HUES48 (cell line): ENCODE data around the gene SRGAP2B.
"Not testable (repeated sequence)": the region's sequence is repeated elsewhere in the genome, so short reads cannot be mapped to it uniquely, and the experiment has no call there.

Experiments used
- H3K27ac ChIP-seq: one replicate; pipeline ENCODE4 v1.7.0; 2013; ENCODE audit warnings: low read depth, low read length, inconsistent platforms
- H3K27me3 ChIP-seq: 2 replicates; pipeline ENCODE4 v1.6.1; 2013; ENCODE audit warnings: mild to moderate bottlenecking, low read length; ENCODE audit not compliant: control insufficient read depth, insufficient read depth
- H3K36me3 ChIP-seq: 2 replicates; pipeline ENCODE4 v1.6.1; 2013; ENCODE audit warnings: low read length; ENCODE audit not compliant: control insufficient read depth, insufficient read depth
- H3K4me1 ChIP-seq: 2 replicates; pipeline ENCODE4 v1.6.1; 2013; ENCODE audit warnings: mild to moderate bottlenecking, low read length; ENCODE audit not compliant: control insufficient read depth, insufficient read depth
- H3K4me3 ChIP-seq: 2 replicates; pipeline ENCODE4 v1.5.1; 2013; ENCODE audit warnings: mild to moderate bottlenecking, low read depth, low read length
- H3K9ac ChIP-seq: 2 replicates; pipeline ENCODE4 v1.6.1; 2013; ENCODE audit warnings: mild to moderate bottlenecking, low read depth, low read length, moderate library complexity
- H3K9me3 ChIP-seq: 2 replicates; pipeline ENCODE4 v1.6.1; 2013; ENCODE audit warnings: low read length; ENCODE audit not compliant: control insufficient read depth, insufficient read depth

The SRGAP2B gene

GRCh38 chr1:145080193-145080592 is 14.9 kb downstream of the SRGAP2B start:
- H3K4me1 ChIP-seq, H3K9me3 ChIP-seq, H3K9ac ChIP-seq, H3K36me3 ChIP-seq, H3K27ac ChIP-seq, H3K27me3 ChIP-seq, H3K4me3 ChIP-seq: not testable (repeated sequence)

- H3K36me3 ChIP-seq, H3K4me3 ChIP-seq, H3K9me3 ChIP-seq, H3K27ac ChIP-seq, H3K4me1 ChIP-seq, H3K27me3 ChIP-seq, H3K9ac ChIP-seq: not testable (repeated sequence)
Measured at GRCh38 chr1:145079737-145080136, 15.4 kb downstream of the SRGAP2B start.

- not testable (repeated sequence) for H3K36me3 ChIP-seq, H3K27me3 ChIP-seq
Measured at GRCh38 chr1:145078787-145079370, 16.2 kb downstream of the SRGAP2B start.

DNA sequence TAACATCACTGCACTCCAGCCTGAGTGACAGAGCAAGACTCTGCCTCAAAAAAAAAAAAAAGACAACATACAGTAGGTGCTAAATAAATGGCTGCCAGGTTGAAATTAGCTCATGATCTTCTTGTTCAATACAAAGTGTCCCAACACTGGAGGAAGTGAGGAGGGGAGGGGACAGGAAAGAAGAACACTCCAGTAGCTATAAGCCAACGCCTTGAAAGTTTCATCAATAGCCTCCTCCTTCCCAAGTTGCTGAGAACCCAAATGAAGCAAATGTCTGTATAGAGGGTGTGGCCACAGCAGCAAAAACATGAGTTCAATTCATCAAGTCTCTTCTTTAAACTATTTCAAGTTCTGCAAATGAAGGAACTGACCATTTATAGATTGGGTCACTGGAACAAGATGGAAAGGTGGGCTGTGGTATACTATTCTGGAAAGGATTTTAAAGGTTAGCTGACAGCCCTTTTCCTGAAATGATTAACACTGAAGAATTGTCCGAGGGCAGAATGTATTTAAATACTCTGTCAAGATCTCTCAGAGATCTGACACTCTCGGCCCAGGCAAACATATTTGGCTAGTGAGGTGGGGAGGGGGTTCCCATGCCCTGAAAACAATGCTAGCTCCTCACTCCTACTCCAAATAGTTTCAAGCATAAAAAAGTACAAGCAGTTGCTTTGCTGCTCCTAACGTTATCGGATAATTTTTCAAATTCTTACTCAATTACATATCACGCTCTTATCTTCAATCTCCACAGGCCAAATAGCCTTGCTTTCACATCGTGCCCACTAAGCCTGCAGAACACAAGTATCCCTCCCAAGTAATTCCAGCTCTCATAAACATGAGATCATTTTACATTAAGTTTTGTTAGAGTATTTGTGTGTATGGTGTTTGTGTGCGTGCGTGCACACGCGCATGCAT is 17.0 kb downstream of the SRGAP2B start:
- not testable (repeated sequence) for H3K36me3 ChIP-seq, H3K4me1 ChIP-seq, H3K4me3 ChIP-seq, H3K9me3 ChIP-seq, H3K9ac ChIP-seq, H3K27ac ChIP-seq, H3K27me3 ChIP-seq

More at GRCh38 chr1:145078787-145079370, 16.2 kb downstream of the SRGAP2B start:
- not testable (repeated sequence) for H3K9ac ChIP-seq, H3K27ac ChIP-seq, H3K4me3 ChIP-seq, H3K4me1 ChIP-seq, H3K9me3 ChIP-seq

- H3K4me3 ChIP-seq, H3K9me3 ChIP-seq, H3K27ac ChIP-seq, H3K9ac ChIP-seq, H3K4me1 ChIP-seq, H3K27me3 ChIP-seq, H3K36me3 ChIP-seq: not testable (repeated sequence)
Measured at GRCh38 chr1:145076877-145077276, 18.3 kb downstream of the SRGAP2B start.

DNA sequence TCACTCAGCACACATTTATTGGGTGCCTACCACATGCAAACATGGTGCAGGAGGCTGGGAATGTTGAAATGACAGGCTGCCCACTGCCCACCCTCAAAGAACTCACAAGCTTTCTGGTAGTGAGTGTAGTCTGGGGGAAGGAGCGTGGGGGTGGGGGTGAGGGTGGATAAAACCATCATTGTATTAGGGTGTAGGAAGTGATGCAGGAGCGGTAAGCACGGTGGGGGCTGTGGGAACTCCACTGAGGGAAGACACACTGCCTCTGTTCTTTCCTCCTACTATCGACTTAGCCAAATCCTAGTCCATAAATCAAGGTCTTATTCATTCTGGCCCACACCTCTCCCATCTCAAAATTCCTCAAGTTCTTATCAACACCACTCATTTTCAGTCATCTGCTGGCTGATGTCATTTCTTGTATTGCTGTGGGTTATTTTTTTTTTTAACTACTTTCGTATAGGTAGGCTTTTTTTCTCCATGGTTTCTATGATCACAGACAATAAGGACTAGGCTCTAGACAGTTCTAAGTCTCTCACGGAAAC is 21.0 kb downstream of the SRGAP2B start:
- H3K4me3 ChIP-seq, H3K9me3 ChIP-seq, H3K36me3 ChIP-seq, H3K27ac ChIP-seq, H3K27me3 ChIP-seq, H3K4me1 ChIP-seq, H3K9ac ChIP-seq: not testable (repeated sequence)

GRCh38 chr1:145071569-145071968 is 23.6 kb downstream of the SRGAP2B start:
- not testable (repeated sequence) for H3K27ac ChIP-seq, H3K9ac ChIP-seq, H3K36me3 ChIP-seq, H3K27me3 ChIP-seq, H3K4me1 ChIP-seq, H3K9me3 ChIP-seq, H3K4me3 ChIP-seq

DNA sequence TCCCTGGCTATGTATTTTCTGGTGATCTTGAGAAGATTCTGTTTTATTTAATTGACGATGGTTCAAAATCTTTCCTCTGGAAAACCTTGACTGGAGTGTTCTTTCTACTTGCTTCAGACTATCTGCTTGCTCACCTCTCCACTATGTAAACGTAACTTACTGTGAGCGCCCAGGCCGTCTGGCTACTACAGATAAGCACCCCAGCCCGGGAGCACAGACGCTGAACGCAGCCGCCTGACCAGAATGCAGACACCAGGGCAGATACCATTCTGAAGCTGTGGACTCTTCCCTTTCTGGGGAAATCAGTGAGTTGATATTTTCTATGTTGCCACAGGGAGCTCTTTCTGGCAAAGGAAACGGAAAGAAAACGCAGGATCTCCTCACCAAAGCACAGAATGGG is 28.6 kb downstream of the SRGAP2B start:
- not testable (repeated sequence) for H3K36me3 ChIP-seq, H3K27me3 ChIP-seq, H3K27ac ChIP-seq, H3K4me3 ChIP-seq, H3K9me3 ChIP-seq, H3K4me1 ChIP-seq, H3K9ac ChIP-seq

DNA sequence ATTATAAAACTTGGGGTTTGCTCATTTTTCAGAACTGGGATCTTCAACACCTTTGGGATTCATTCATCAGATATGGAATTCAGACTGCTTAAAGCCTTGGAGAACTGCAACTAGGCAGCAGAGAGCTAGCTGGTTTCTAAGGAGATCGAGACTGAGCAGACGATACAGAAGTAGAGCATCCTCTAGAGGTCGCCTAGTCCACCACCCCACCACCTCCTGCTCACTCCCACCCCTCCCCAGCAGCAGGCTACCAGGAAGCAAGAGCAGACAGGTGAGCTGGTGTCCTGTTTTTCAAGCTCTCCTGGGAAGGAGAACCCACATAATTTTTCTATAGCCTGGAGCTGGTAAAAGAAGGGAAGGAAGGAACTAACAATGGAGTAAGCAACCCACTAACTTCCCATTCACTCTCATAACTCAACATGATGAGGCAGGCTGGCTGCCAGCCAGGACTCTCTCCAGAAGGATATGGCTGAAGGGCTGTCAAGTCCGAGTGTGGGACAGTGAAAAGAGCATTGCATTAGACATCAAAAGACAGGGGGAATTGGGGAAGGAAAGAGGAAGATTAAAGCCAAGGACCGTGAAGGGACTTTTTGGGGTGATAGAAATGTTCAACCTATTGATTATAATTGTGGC is 29.8 kb downstream of the SRGAP2B start:
- H3K27me3 ChIP-seq, H3K9me3 ChIP-seq, H3K36me3 ChIP-seq, H3K27ac ChIP-seq, H3K4me1 ChIP-seq, H3K4me3 ChIP-seq, H3K9ac ChIP-seq: not testable (repeated sequence)

DNA sequence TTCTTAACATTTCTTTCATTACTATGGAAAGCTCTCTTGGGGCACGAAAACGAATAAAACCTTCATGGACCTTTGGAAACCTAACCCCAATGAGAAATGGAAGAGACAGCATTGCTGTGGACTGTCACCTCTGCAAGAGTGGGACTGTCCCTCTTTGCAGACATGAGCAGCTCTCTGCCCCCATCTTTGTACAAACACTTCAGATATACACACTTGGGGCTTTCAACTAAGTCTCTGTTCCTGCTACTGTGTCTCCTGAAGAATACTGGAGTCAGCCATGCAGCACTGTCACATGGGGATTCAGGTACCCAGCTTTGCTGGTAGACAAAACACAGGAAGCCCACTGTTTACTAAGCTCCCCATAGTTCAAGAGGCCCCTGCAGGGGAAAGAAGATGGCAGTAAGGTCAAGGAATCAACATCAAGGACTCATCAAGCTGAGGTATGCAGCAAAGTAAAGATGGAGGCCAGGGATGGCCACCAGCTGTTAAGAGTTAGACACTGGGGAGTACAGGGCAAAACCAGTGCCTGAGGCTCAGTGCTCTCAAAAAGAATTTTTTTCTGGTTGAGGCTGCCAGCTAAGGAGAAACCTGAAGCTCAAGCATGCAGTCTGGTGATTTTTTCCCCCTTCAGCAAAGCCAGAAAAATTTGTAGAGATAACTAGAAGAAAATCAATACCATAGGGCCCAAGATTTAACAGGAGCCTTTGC is 31.0 kb downstream of the SRGAP2B start:
- H3K4me3 ChIP-seq, H3K27me3 ChIP-seq, H3K27ac ChIP-seq, H3K9me3 ChIP-seq, H3K4me1 ChIP-seq, H3K36me3 ChIP-seq, H3K9ac ChIP-seq: not testable (repeated sequence)

DNA sequence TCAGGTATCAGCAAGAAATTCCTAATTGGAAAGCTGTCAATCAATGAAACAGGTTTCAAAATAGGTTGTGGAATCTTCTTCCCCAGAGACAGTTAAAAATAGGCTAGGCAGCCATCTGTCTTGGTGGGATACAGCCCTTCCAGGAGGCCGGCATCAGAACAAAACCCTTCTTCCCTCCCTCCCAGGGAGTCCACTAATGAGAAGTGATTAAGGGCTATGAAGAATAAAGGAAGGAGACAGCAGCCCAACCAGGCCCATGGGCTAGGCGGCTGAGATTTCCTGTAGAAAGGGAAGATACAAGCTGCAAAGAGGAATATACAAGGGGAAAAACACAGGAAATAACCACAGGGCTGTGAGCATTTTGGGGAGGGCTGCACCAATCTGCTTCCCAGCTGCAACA is 31.8 kb downstream of the SRGAP2B start:
- not testable (repeated sequence) for H3K4me3 ChIP-seq, H3K27ac ChIP-seq, H3K36me3 ChIP-seq, H3K9ac ChIP-seq, H3K27me3 ChIP-seq, H3K4me1 ChIP-seq, H3K9me3 ChIP-seq
